Measurements from ENCODE around the gene PPM1N.

PPM1N gene

GRCh38 chr19:45492627-45493470, 5.4 kb upstream of the PPM1N start:
- Histone ChIP-seq H3K27me3 (ENCODE audit: control insufficient read depth, insufficient read depth, low read length) (no peaks in the 10 kb centered on the region), H3K9ac (no peak overlapping the region), H3K4me2 (ENCODE audit: low read length) (peak overlapping the region; percentile 78), H3K4me1 (peaks cover 10% of the 10 kb centered on the region), H2AFZ (peak overlapping the region; percentile 57), H3K79me2 (no peaks in the 10 kb centered on the region), H3K4me3 (ENCODE audit: low read depth, low read length) (peak overlapping the region; percentile 72), H3K36me3 (ENCODE audit: control insufficient read depth, insufficient read depth, low read length) (no peaks in the 10 kb centered on the region), H3K9me3 (ENCODE audit: control insufficient read depth, low read length) (no peaks in the 10 kb centered on the region), H3K27ac (no peak overlapping the region)
- no peak for TF ChIP-seq CTCF (IDR thresholded peaks at IDR 0.05)

- no peaks in the 10 kb centered on the region for H3K27me3 ChIP-seq (ENCODE audit: control insufficient read depth, insufficient read depth, low read length)
- H3K4me2 ChIP-seq (ENCODE audit: low read length) = no peak overlapping the region
- no peak overlapping the region for H3K27ac ChIP-seq
- TF ChIP-seq CTCF (IDR thresholded peaks at IDR 0.05) = no peak
- H3K9me3 ChIP-seq (ENCODE audit: control insufficient read depth, low read length) = no peaks in the 10 kb centered on the region
- no peaks in the 10 kb centered on the region for H3K36me3 ChIP-seq (ENCODE audit: control insufficient read depth, insufficient read depth, low read length)
- no peak overlapping the region for H2AFZ ChIP-seq
- no peak overlapping the region for H3K4me3 ChIP-seq (ENCODE audit: low read depth, low read length)
- H3K4me1 ChIP-seq = peaks cover 13% of the 10 kb centered on the region
- no peaks in the 10 kb centered on the region for H3K79me2 ChIP-seq
- no peak overlapping the region for H3K9ac ChIP-seq
These were observed 3.9 kb upstream of the PPM1N start for GRCh38 chr19:45494261-45494916.

GRCh38 chr19:45495178-45495577, 3.1 kb upstream of the PPM1N start:
- Histone ChIP-seq H2AFZ (no peak overlapping the region), H3K27ac (no peak overlapping the region), H3K4me3 (ENCODE audit: low read depth, low read length) (no peak overlapping the region), H3K4me1 (peaks cover 13% of the 10 kb centered on the region), H3K9ac (no peak overlapping the region), H3K27me3 (ENCODE audit: control insufficient read depth, insufficient read depth, low read length) (no peaks in the 10 kb centered on the region), H3K4me2 (ENCODE audit: low read length) (no peak overlapping the region), H3K9me3 (ENCODE audit: control insufficient read depth, low read length) (no peaks in the 10 kb centered on the region), H3K36me3 (ENCODE audit: control insufficient read depth, insufficient read depth, low read length) (no peaks in the 10 kb centered on the region), H3K79me2 (no peaks in the 10 kb centered on the region)
- no peak for TF ChIP-seq CTCF (IDR thresholded peaks at IDR 0.05)

GRCh38 chr19:45496349-45496953, 1.8 kb upstream of the PPM1N start:
- Histone ChIP-seq H3K27me3 (ENCODE audit: control insufficient read depth, insufficient read depth, low read length) (no peaks in the 10 kb centered on the region), H3K79me2 (no peaks in the 10 kb centered on the region), H2AFZ (peak overlapping the region; percentile 83), H3K36me3 (ENCODE audit: control insufficient read depth, insufficient read depth, low read length) (no peaks in the 10 kb centered on the region), H3K4me3 (ENCODE audit: low read depth, low read length) (peak overlapping the region; percentile 62), H3K9ac (peak overlapping the region; percentile 23), H3K9me3 (ENCODE audit: control insufficient read depth, low read length) (no peaks in the 10 kb centered on the region), H3K4me1 (peaks cover 13% of the 10 kb centered on the region), H3K4me2 (ENCODE audit: low read length) (peak overlapping the region; percentile 96), H3K27ac (no peak overlapping the region)
- no peak for TF ChIP-seq CTCF (IDR thresholded peaks at IDR 0.05)

Measured in parathyroid adenoma (tissue), 2 donors.